Nephron (organoid): ENCODE data around the gene CORO2B.

Experiments
- H3K27ac Mint-ChIP-seq, 3 experiments: 2 replicates each; pipeline ENCODE4 v1.8.0; 2020; ENCODE audit warnings: mixed read lengths in 3 of 3, mild to moderate bottlenecking in 2 of 3, moderate library complexity in 1 of 3
- H3K27me3 Mint-ChIP-seq: 2 replicates; pipeline ENCODE4 v1.8.0; 2021; ENCODE audit warnings: low read depth, mild to moderate bottlenecking, moderate library complexity, mixed read lengths
- H3K36me3 Mint-ChIP-seq: 2 replicates; pipeline ENCODE4 v1.8.0; 2020; ENCODE audit warnings: low read depth, mixed read lengths
- H3K4me1 Mint-ChIP-seq: 2 replicates; pipeline ENCODE4 v1.8.0; 2020; ENCODE audit warnings: mixed read lengths
- H3K4me3 Mint-ChIP-seq, 3 experiments: 2 replicates each; pipeline ENCODE4 v1.8.0; 2020; ENCODE audit warnings: mild to moderate bottlenecking in 3 of 3, mixed read lengths in 3 of 3, moderate library complexity in 2 of 3
- H3K9me3 Mint-ChIP-seq: 2 replicates; pipeline ENCODE4 v1.8.0; 2020; ENCODE audit warnings: mixed read lengths
- TF ChIP-seq, protein P1 (sequence below), 3 experiments: fragments of 200-600 bp; sonication (generic); IDR thresholded peaks; one replicate each; pipeline ENCODE4 v1.5.0; 2021; ENCODE audit warnings: antibody characterized with exemption in 3 of 3; ENCODE audit not compliant: unreplicated experiment in 3 of 3

Gene CORO2B

GRCh38 chr15:68674975-68675374, 96.2 kb downstream of the CORO2B start:
- Mint-ChIP-seq H3K27ac (peak overlapping the region in 1 of 3 experiments; percentile 37), H3K4me3 (peak overlapping the region in 1 of 3 experiments; percentile 3)

DNA sequence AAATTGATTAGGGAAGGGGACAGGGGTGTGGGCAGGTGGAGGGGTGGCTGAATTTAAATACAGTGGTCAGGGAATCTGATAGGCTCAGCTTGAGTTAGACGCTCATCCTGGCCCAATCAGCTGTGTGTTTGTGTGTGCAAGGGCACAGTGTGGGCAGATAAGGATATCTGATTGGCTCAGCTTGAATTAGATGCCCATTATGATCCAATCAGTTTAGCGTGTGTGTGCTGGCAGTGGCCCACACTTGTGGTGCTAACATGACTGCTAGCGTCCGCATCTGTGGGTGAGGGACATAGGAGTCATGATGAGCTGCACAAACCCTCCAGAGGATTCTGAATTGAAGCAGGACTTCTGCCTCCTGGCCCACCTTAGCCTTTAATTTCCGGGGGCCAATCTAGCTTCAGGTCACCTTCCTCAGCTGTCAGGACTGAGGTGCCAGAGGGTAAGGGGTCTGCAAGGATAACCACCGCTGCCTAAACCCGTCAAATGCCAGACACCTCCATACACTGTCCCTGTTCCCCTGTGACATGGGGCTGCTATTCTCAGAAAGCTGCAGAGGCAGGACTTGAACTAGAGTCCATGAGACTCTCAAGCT, 97.3 kb downstream of the CORO2B start:
- Mint-ChIP-seq H3K27me3 (peaks cover 7% of the 10 kb centered on the region), H3K4me1 (peaks cover 18% of the 10 kb centered on the region), H3K4me3 (no peak overlapping the region), H3K36me3 (no peaks in the 10 kb centered on the region), H3K9me3 (no peaks in the 10 kb centered on the region), H3K27ac (no peak overlapping the region)
- TF ChIP-seq, protein P1, sequence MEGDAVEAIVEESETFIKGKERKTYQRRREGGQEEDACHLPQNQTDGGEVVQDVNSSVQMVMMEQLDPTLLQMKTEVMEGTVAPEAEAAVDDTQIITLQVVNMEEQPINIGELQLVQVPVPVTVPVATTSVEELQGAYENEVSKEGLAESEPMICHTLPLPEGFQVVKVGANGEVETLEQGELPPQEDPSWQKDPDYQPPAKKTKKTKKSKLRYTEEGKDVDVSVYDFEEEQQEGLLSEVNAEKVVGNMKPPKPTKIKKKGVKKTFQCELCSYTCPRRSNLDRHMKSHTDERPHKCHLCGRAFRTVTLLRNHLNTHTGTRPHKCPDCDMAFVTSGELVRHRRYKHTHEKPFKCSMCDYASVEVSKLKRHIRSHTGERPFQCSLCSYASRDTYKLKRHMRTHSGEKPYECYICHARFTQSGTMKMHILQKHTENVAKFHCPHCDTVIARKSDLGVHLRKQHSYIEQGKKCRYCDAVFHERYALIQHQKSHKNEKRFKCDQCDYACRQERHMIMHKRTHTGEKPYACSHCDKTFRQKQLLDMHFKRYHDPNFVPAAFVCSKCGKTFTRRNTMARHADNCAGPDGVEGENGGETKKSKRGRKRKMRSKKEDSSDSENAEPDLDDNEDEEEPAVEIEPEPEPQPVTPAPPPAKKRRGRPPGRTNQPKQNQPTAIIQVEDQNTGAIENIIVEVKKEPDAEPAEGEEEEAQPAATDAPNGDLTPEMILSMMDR (IDR thresholded peaks at IDR 0.05; ENCODE audit: unreplicated experiment in 3 of 3) = no peak

More at GRCh38 chr15:68674975-68675374, 96.2 kb downstream of the CORO2B start:
- peaks cover 18% of the 10 kb centered on the region for H3K4me1 Mint-ChIP-seq
- TF ChIP-seq, protein P1 (IDR thresholded peaks at IDR 0.05; ENCODE audit: unreplicated experiment in 3 of 3) = no peak
- peaks cover 7% of the 10 kb centered on the region for H3K27me3 Mint-ChIP-seq
- no peaks in the 10 kb centered on the region for H3K9me3 Mint-ChIP-seq
- H3K36me3 Mint-ChIP-seq = no peaks in the 10 kb centered on the region

- H3K4me1 Mint-ChIP-seq = peaks cover 18% of the 10 kb centered on the region
- H3K27me3 Mint-ChIP-seq = peaks cover 7% of the 10 kb centered on the region
These were observed 98.1 kb downstream of the CORO2B start for GRCh38 chr15:68676926-68677325.

GRCh38 chr15:68677996-68678395, 99.2 kb downstream of the CORO2B start:
- H3K36me3 Mint-ChIP-seq = no peaks in the 10 kb centered on the region
- H3K27ac Mint-ChIP-seq = no peak overlapping the region
- peaks cover 18% of the 10 kb centered on the region for H3K4me1 Mint-ChIP-seq
- TF ChIP-seq, protein P1 (IDR thresholded peaks at IDR 0.05; ENCODE audit: unreplicated experiment in 3 of 3) = no peak
- H3K4me3 Mint-ChIP-seq = no peak overlapping the region
- peaks cover 7% of the 10 kb centered on the region for H3K27me3 Mint-ChIP-seq
- H3K9me3 Mint-ChIP-seq = no peaks in the 10 kb centered on the region

More at GRCh38 chr15:68676926-68677325, 98.1 kb downstream of the CORO2B start:
- no peak overlapping the region for H3K27ac Mint-ChIP-seq
- no peaks in the 10 kb centered on the region for H3K9me3 Mint-ChIP-seq
- H3K4me3 Mint-ChIP-seq = no peak overlapping the region
- TF ChIP-seq, protein P1 (IDR thresholded peaks at IDR 0.05; ENCODE audit: unreplicated experiment in 3 of 3) = no peak
- no peaks in the 10 kb centered on the region for H3K36me3 Mint-ChIP-seq

GRCh38 chr15:68678746-68679145, 100.0 kb downstream of the CORO2B start:
- H3K4me1 Mint-ChIP-seq = peaks cover 16% of the 10 kb centered on the region
- H3K27me3 Mint-ChIP-seq = peaks cover 6% of the 10 kb centered on the region
- H3K36me3 Mint-ChIP-seq = no peaks in the 10 kb centered on the region
- H3K4me3 Mint-ChIP-seq = no peak overlapping the region
- TF ChIP-seq, protein P1 (IDR thresholded peaks at IDR 0.05; ENCODE audit: unreplicated experiment in 3 of 3) = no peak
- no peaks in the 10 kb centered on the region for H3K9me3 Mint-ChIP-seq
- H3K27ac Mint-ChIP-seq = no peak overlapping the region

- Mint-ChIP-seq H3K4me1 (peaks cover 12% of the 10 kb centered on the region), H3K36me3 (no peaks in the 10 kb centered on the region), H3K9me3 (no peaks in the 10 kb centered on the region), H3K27ac (no peak overlapping the region), H3K4me3 (no peak overlapping the region), H3K27me3 (peaks cover 3% of the 10 kb centered on the region)
- TF ChIP-seq, protein P1 (IDR thresholded peaks at IDR 0.05; ENCODE audit: unreplicated experiment in 3 of 3) = no peak
These were observed 100.4 kb downstream of the CORO2B start for GRCh38 chr15:68679161-68679560.
